ENCODE results near the gene LAMTOR1.

- TF ChIP-seq CTCF (IDR thresholded peaks at IDR 0.05) (no peak), POLR2A (IDR thresholded peaks at IDR 0.05) (no peak)
Measured at GRCh38 chr11:72138821-72139390, 35.8 kb upstream of the LAMTOR1 start.

Data from body of pancreas (tissue), 4 donors.